HG02938 (cell line): Measurements from ENCODE around the gene UBE2Q1.

Source experiments
- ATAC-seq: cut with Tn5 transposase; IDR thresholded peaks from one replicate; pipeline ENCODE4 v1.9.1; 2021; ENCODE audit warnings: mild to moderate bottlenecking, moderate library complexity; ENCODE audit not compliant: unreplicated experiment

Gene UBE2Q1

DNA sequence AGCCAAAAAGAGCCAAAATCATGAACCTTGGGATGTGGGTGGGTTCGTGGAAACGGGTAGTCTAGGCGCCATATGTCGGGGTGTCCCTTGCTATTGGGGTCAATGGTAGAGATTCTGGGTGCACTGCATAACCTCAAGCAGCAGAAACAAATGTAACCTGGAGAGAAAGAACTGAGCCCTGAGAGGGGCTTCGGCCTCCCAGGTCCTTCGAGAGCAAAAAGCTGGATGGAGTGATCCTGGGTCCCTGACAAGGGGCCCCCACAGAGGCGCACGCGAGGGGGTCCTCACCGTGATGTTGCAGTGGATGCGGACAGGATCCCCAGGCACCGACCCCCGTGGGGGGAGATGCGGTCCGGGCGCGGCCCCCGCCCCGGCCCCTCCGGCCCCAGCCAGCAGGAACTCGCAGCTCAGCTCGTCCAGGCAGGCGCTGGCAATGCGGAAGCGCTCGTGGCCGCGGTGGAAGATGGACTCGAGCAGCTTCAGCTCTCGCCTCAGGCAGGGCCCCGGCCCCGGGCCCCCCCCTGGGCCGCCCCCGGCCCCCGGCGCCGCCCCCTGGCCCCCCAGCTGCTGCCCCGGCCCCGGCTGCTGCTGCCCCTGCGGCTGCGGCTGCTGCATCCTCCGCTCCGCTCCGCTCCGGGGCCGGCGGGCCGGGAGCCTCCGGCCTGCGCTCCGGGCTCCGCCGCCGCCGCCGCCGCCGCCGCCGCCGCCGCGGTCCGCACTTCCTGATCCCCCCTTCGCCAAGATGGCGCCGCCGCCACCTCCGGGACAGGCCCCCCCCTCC, at the start of gene UBE2Q1:
TSS of gene UBE2Q1 (minus strand) at position 724 of the 781 bp plus-strand sequence. CDS start at position 615, 109 bp downstream.
- ATAC-seq, result no peak

DNA sequence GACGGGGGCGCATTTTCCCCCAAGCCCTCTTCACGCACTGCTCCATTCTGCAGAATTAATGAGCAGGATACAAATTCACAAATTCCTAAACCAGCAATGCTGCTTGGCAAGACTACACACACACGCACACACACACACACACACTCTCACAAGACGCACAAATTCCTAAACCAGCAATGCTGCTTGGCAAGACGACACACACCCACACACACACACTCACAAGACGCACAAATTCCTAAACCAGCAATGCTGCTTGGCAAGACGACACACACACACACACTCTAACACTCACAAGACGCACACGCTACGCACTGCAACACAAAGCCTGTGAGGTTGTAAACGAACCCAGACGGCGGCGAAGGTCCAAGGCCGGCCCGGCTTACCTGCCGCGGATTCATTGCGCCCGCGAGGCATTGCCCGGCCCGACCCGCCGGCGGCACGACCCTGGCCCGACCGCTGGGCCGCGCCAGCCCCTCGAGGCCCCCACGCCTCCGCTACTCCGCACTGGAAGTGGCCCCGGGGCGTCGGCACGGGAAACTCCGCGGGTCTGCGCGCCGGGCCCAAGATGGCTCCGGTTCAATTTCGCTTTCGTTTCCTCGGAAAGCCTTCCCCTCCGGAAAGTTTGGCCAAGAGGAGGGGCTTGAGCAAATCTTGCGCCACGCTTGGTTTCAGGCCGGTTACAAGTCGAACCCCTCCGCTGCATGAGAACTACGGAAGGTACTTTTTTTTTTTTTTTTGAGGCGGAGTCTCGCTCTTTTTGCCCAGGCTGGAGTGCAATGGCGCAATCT, 49.3 kb upstream of the UBE2Q1 start, which contains the start of gene ADAR:
TSS of gene ADAR (minus strand) at position 578 of the 788 bp plus-strand sequence. CDS start at position 398, 180 bp downstream.
- peak; percentile 57 for ATAC-seq

DNA sequence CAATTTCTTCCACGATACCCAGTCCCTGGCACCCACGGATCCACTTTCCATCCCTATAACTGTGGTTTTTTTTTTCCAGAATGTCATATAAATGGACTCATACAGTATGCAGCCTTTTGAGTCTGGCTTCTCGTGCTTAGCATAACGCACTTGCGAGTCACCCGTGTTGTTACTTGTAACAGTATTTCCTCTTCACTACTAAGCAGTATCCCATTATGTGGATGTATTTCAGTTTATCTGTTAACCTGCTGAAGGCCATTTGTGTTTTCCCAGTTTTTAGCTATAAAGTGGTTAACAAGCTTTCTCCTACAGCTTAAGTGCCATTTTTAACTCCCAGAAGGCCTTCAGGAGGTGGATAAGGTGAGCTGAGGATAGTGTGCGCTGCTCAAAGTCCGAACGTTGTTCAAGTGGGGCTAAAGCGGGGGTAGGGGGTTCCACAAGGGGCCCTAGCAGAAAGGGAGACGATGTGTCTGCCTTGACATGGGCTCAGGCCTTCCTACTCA, 48.7 kb upstream of the UBE2Q1 start:
- peak; percentile 20 for ATAC-seq

DNA sequence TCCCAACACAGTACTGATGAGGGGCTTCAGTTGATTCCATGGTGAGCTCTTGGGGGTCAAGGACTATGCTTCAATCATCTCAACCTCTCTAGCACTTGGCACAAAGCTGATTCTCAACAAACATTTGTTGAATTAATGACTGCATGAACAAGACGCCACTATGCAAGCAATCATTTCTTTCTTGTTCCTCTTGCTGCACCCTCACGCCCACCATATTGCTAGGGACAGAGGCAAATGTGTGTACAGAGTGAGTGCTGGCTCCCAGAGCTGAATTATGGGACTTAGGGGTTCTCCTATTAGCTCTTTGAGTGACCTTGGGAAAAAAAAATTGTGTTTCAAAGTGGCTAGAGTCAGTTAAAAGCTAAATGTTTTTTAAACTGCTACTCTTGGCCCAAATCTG, 47.1 kb upstream of the UBE2Q1 start:
- ATAC-seq, result no peak

DNA sequence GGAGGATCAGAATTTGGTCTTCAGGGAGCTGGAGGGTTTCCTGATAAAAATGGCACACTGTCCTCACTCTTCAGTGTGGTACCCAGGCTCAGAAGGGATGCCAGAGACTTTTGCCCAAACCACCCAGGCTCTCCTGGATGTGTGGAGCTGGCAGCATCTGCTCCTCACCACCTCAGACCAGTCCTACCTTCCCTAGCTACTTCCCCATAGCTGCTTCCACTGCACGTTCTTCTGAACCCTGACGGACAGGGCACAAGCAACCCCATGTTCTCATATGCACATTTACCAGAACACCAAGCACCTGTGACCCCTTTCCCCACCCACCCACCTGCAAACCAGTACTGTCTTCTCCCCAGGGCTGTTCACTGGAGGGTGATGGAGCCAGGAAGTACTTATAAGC, 44.9 kb upstream of the UBE2Q1 start:
- no peak for ATAC-seq

DNA sequence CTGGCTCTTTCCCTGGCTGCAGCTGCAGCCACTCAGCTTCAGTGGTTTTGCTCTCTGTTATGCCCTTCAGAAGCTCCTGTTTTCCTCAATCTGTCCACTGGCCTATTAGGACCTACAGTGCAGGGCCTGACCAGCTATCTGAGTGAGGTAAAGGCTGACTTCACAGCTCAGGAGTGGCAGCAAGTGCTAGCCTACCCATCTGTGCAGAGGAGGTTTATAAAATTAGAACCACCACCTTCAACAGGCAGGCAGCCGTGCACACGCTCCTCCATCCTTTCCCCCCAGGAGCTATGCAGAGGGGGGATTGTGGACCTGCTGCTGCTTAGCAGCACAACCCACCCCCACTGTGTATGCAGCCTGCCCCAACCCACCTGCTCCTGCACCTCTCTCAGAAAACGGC, 41.2 kb upstream of the UBE2Q1 start:
- no peak for ATAC-seq

DNA sequence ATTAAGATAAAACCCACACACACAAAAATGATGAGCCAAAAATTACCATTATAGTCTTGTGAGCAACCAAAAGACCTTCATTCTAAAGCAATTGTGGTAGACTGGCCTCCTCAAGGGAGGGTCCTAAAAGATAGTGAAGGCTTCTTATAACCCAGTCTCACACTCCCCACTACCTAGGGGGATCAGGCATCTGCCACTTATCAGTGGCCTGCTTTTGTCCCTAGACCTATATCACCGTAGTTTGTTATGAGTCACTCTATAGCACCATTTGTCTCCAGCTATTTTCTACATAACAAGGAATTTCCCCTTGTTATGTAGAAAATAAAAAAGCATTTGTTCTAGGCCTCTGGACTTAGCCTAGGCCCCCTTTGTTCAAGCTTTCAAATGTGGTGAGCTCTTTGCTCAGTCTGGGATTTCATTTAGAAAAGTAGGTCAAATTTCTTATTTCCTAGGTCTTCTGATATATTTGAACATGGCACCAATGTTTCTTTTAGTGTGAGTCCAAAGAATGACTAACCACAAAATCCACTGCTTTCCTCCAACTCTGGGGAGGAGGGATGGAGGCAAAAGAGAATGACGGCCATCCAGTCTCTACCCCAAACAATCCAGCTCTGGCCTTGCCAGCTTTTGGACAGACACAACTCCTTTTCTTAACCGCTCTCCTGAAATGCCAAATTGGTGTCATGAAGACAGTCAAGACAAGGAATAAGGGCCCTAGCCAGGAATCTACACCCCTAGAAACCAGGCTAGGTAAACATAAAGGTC, 40.6 kb upstream of the UBE2Q1 start:
- no peak for ATAC-seq

DNA sequence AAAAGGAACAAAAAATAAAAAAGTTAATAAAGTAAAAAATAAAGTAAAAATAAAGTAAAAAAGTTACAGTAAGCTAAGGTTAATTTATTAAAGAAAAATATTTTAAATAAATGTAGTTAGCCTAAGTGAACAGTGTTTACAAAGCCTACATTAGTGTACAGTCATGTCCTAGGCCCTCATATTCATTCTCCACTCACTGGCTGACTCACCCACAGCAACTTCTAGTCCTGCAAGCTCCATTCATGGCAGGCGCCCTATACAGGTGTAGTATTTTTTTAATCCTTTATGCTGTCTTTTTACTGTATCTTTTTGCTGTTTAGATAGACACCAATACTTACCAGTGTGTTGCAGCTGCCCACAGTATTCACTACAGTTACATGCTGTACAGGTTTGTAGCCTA, 37.2 kb upstream of the UBE2Q1 start:
- ATAC-seq, result no peak

DNA sequence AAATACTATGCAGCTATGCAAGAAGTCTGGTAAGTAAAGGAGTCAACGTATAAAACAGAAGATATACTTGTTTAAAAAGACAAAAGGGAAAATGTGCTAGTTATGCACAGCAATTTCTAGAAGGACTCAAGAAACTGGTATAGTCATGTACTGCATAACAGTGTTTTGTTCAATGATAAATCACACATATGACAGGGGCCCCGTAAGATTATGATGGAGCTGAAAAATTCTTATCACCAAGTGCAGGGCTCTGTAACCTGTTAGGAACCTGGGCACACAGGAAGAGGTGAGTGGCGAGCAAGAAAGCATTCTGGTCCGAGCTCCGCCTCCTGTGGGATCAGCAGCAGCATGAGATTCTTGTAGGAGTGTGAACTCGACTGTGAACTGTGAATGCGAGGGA, 36.3 kb upstream of the UBE2Q1 start:
- ATAC-seq, result no peak

DNA sequence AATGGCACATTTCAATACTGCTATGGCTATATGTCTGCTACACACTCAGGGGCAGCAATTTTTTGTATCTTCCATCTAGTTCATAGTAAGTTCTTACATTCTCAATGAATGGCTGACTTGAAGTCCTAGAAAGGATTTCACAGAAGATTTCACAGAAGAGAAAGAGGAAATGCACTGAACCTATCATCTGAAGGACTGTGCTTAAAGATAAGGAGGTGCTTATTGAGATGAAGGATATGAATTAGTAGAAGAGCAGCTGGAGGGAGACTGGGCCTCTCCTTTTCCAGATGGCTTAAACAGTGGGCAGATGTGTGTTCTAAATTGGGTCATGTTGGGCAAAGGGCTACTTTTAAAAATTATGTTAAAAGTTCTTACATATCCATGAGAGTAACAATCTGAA, 34.9 kb upstream of the UBE2Q1 start:
- no peak for ATAC-seq

DNA sequence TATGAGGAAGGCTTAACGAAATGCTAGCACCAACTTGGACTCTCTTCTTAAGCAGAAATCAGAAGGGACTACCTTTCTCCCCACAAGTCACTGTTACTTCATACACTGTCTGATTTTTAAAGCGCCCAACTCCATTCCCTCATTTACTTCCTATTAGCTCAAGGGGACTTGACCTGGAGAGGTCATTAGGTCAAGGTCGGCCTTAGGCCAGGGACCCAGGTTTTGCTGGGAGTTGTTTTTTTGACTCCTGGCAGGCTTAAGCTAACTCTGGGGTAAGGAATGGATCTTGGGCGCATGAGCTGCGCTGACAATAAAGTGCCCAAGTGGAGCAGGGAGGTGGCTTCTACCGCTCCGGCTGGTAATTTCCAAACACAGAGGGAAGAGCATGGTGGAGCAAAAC, 32.7 kb upstream of the UBE2Q1 start:
- ATAC-seq, result no peak

DNA sequence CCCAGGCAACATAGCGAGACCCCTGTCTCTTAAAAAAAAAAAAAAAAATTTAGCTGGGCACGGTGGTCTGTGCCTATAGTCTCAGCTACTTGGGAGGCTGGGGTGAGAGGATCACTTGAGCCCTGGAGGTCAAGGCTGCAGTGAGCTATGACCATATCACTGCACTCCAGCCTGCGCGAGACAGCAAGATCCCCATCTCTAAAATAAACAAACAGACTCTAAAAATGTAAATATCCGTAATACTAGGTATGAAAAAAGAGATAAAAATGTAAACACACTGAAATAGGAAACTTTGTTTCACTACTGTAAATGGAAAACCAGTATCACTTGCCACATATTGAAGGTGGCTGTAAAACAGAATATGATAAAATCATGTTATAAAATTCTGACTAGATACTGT, 32.3 kb upstream of the UBE2Q1 start:
- no peak for ATAC-seq

DNA sequence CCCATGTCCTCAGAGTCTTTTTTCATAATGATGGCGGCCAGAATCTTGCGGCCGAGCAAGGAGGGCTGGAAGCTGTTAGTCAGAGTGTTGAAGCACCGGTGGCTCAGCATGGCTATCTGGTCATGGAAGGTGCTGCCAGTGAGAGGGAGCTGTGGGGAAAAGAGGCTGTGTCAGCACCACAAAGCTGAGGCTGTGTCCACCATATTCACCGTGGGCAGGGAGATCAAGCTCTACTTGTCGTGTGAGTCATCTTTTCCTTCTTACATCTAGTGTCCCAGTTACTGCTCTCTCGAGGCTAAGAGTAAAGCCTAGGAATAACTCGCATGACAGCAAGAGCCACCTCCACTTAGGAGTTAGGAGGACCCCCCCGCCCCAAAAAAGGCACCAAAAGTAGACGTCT, 31.3 kb upstream of the UBE2Q1 start:
- ATAC-seq, result no peak

DNA sequence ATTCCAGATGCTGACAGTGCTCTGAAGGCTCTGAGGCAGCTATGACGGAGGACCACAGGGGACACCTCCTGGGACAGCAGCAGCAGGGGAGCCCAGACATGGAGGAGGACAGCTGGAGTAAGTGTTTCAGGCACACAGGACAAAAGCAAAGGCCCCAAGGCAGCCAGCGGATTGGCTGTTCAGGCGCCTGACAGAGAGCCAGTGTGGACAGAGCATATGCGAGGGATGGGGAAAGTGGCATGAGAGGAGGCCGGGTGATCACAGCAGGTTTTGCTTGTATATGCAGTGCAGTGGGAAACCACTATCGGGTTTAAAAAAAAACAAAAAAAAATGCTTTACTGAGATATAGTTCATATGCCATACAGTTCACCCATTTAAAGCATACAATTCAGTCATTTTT, 28.2 kb upstream of the UBE2Q1 start:
- no peak for ATAC-seq

DNA sequence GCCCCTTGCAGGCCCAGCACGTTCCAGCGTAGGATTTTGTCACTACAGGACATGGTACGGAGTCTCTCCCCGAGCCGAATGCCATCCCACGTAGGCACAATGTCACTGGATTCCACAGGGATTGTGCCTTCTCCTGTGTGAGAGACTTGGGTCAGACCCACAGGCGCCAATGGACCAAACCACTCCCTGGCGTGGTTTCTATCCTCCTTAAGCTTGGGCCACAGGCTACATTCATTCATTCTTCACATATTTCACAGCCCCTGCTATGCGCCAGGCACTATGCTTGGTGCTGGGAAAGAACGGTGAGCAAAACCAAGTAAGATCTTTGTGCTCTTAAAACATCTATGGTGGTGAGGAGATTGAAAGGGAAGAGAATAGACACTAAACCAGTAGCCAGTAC, 27.8 kb upstream of the UBE2Q1 start:
- no peak for ATAC-seq

DNA sequence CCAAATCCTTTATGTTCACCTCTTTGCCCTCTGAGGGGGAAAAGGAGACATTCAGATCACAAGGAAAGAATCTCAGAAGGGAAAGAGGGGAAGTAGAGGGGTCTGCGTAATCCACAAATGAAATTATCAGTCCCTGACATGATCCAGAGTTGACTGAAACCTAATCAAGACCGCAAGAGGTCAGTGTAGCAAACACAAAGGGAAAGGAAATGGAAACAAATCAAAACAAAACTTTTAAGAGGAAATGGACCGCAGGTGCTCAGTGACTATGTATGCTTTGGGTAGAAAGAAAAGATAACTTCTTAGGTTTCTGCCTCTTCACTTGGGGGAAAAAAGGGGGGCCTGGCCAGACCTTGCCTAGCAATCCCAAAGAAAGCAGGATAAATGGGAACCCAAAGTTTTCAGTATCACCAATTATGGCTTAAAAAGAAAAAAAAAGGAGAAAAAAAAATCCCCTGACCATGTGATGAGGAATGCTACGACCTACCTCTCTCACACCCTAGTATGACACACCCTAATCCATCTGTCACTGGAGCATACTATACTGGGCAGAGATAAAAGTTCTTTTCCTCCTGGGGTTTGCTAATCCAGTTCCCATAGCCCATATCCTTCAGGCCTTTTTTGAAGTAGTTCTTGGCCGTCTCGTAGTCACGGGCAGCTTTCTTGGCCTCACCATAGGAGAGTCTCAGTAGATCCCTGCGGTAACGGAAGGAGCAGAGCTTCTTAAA, 26.0 kb upstream of the UBE2Q1 start:
- ATAC-seq, result no peak

DNA sequence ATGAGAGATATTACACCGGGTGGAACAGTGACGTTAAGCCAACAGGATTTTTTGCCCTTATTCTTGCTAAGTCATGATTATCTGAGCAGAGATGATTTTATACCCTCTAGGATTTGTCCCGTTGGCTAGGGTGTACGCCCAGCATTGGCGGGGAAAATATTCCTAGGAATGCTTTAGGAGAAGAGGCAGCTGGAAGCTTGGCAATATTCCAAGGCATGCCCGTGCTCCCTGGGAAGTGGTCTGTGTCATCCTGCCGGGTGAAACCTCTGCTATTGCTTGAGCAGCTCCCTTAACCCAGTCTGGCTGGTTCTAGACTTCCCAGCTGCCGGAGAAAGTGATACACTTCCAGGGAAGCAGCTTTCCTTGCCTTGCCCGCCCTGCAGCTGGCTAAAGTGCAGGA, 25.3 kb upstream of the UBE2Q1 start:
- ATAC-seq, result no peak

DNA sequence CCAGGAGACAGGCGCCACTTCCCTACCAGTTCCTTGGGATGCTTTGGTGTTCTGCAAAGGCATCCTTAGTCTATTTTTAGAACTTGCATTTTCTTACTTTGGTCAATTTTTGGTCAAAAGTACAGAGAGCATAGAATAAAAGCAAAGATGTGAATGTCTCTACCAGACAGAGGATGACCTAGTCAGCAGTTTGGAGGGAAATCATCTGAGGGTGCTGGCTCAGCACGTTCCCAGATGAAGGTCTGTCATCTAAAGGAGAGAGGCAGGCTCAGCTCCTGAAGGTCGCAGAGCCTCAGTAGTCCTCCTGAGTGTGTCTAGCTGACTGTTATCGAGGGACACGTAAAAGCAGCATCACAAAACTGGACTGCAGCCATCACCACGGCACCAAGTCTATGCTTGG, 24.4 kb upstream of the UBE2Q1 start:
- ATAC-seq, result no peak

DNA sequence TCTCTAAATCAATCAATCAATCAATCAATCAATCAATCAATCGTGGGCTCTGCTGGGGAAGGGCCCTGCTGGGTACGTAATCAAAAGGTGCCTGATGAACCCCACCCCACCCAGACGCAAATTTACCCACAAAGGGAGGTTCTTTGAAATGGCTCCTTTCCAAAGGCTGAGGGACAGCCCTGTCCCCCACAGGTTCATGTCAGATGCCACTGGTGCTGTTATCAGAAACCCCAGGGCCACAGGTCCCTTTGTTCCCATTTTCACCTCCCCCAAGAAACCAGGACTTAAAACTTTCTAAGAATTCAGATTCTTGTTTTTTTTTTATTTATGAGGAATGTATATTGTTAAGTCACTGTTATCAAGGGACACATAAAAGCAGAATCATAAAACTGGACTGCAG, 23.3 kb upstream of the UBE2Q1 start:
- no peak for ATAC-seq

DNA sequence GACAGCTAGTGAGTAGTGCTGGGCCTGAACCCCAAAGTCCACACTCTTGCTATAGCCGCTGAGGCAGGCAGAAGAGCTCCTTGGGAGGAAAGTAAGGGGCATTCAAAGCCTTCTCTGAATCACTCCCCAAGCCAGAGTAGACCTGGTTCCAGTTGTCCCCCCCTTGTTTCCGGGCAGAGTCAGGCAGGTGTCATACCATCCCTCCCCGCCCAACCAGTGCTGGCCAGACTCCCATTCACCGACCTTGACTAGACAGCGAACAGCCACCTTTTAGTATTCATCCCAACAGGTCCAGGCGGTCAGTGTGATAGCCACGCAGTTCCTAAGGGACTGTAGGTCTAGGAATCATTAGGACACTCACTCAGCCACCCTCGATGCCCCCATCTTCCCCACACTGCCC, 20.9 kb upstream of the UBE2Q1 start:
- ATAC-seq, result no peak

DNA sequence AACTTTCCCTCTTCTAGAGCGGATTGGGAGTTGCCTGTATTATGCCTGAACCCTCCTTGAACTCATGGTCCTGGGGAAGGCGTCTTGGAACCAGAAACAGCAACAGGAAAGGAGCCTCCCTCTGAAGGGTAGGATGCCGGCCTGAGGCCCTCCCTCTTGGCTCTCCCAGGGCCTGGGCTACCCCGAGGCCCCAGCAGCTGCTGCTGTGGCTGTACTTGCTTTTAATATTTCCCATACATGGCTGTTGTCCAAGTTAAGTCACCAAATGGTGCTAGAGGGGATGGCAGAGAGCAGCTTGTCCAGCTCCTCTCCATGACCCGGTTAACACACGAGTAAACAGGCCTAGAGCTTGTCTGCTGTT, 19.6 kb upstream of the UBE2Q1 start:
- ATAC-seq, result no peak
